Spleen (tissue), 11 donors: ENCODE measurements around the gene CDC42EP5. TPM values are rescaled to one million over a fixed set of nuclear protein-coding genes. Genes with fewer than 3 reads are reported as not detected.
"Not testable (repeated sequence)": the region's sequence is repeated elsewhere in the genome, so short reads cannot be mapped to it uniquely, and the experiment has no call there.

Experiments
- DNase-seq: peaks from one replicate; pipeline ENCODE4 v3.0.0-alpha.2; 2020
- H3K27ac ChIP-seq, 8 donors: fragments of 200-600 bp; sonication (generic) in 7 of 8; 1 replicate in 4 of 8; 2 replicates in 4 of 8; pipeline versions ENCODE4 v1.5.0 to v1.8.0; 2016 to 2021; ENCODE audit warnings: inconsistent platforms in 4 of 8, mild to moderate bottlenecking in 4 of 8, moderate library complexity in 1 of 8
- H3K27me3 ChIP-seq, 7 donors: fragments of 200-600 bp; sonication (generic) in 6 of 7; replicated peaks in 1 of 7; 1 replicate in 4 of 7; 2 replicates in 3 of 7; pipeline versions ENCODE4 v1.5.0 to v1.8.0; 2016 to 2021; ENCODE audit warnings: inconsistent platforms in 3 of 7, mild to moderate bottlenecking in 1 of 7
- H3K36me3 ChIP-seq, 6 donors: fragments of 200-600 bp; sonication (generic) in 5 of 6; 1 replicate in 4 of 6; 2 replicates in 2 of 6; pipeline versions ENCODE4 v1.5.0 to v1.8.0; 2016 to 2021; ENCODE audit warnings: inconsistent platforms in 2 of 6
- H3K4me1 ChIP-seq, 6 donors: fragments of 200-600 bp; sonication (generic) in 5 of 6; 1 replicate in 3 of 6; 2 replicates in 3 of 6; pipeline versions ENCODE4 v1.5.0 to v1.8.0; 2016 to 2021; ENCODE audit warnings: inconsistent platforms in 3 of 6
- H3K4me3 ChIP-seq, 8 donors: fragments of 200-600 bp; sonication (generic) in 7 of 8; 1 replicate in 4 of 8; 2 replicates in 4 of 8; pipeline versions ENCODE4 v1.5.0 to v1.8.0; 2016 to 2021; ENCODE audit warnings: inconsistent platforms in 4 of 8, mild to moderate bottlenecking in 4 of 8, moderate library complexity in 2 of 8
- H3K9me3 ChIP-seq, 8 donors: fragments of 200-600 bp; sonication (generic) in 7 of 8; 1 replicate in 4 of 8; 2 replicates in 4 of 8; pipeline versions ENCODE4 v1.5.0 to v1.8.0; 2016 to 2021; ENCODE audit warnings: inconsistent platforms in 4 of 8
- POLR2A ChIP-seq, 3 donors: fragments of 450-650 bp; IDR thresholded peaks; one replicate each; pipeline ENCODE4 v1.5.1; 2017; ENCODE audit warnings: antibody characterized with exemption in 3 of 3, mild to moderate bottlenecking in 1 of 3
- POLR2AphosphoS5 ChIP-seq, 3 donors: sonication (generic); formaldehyde crosslinking; IDR thresholded peaks; one replicate each; pipeline ENCODE4 v1.5.1; 2017; ENCODE audit warnings: antibody characterized with exemption in 3 of 3
- WGBS, 5 donors: extraction: QIAGEN DNeasy Blood & Tissue Kit in 3 of 5; methylation state at CpG; one replicate each; pipeline versions ENCODE4 v1.1.5 to v1.1.7; 2013 to 2018; 5-methylcytosine and 5-hydroxymethylcytosine counted together
- intact Hi-C: fragments of 100-400 bp; cut with DNase I; formaldehyde crosslinking; loops from one replicate; pipeline ENCODE4 v1.15.0; 2023; ENCODE audit warnings: low total_unique reads
- polyA plus RNA-seq, 3 donors: library from polyadenylated mRNA; stranded (reverse); fragments of 200-250 nt; gene quantifications; one replicate each; pipeline ENCODE4 v1.2.1, GENCODE V29; 2013
- total RNA-seq, 7 donors: library from RNA; depleted of rRNA in 3 of 7; stranded (reverse); fragments of >200 nt in 3 of 7; fragmentation: NEBNext Ultra II Directional in 4 of 7; extraction: Animal tissue kit (Norgen Biotek cat#: 25700) in 4 of 7; gene quantifications; one replicate each; pipeline versions ENCODE4 v1.1.0 to v1.2.1, GENCODE V29; 2016 to 2021
- TF ChIP-seq, protein P1 (sequence below), 11 experiments: fragments of 200-600 bp in 7 of 11; fragments of 450-650 bp in 4 of 11; sonication (generic) in 4 of 11; IDR thresholded peaks in 8 of 11; conservative IDR thresholded peaks in 3 of 11; 1 replicate in 7 of 11; 2 replicates in 4 of 11; pipeline versions ENCODE4 v1.4.0 to v1.8.0; 2016 to 2021; ENCODE audit warnings: antibody characterized with exemption in 11 of 11, inconsistent platforms in 4 of 11, mild to moderate bottlenecking in 1 of 11
- donor health status: healthy with polysubstance abuse.
- donor health status: DM: no; HTN: no; CAD: no; lungs with moderate emphysema.
- donor health status: DM: no; HTN: no; CAD: no.
- donor health status: Bipolar disorder and iron deficiency.
- donor health status: healthy.
- donor health status: DM: no; HTN: no; CAD: no.
- donor health status: DM: yes; HTN: yes; CAD: no.

The CDC42EP5 gene
- total and polyA plus RNA-seq, 10 donors: 6.6 to 16.1 (median 13.1) TPM

GRCh38 chr19:54495284-54495683, 22.2 kb upstream of the CDC42EP5 start:
- H3K4me3 ChIP-seq, H3K36me3 ChIP-seq, DNase-seq, H3K27ac ChIP-seq, intact Hi-C loops, H3K4me1 ChIP-seq, H3K9me3 ChIP-seq: not testable (repeated sequence)
- 36 to 52% (median 41%) methylated on average over 4 to 5 of the region's 5 CpGs for WGBS, 5 donors
- H3K27me3 ChIP-seq: peaks cover 0 to 76% (median 5%) of the 10 kb centered on the region in 7 donors

GRCh38 chr19:54493967-54494585, 21.0 kb upstream of the CDC42EP5 start:
- no peak for TF ChIP-seq POLR2A (IDR thresholded peaks at IDR 0.05)
- no peak for TF ChIP-seq POLR2AphosphoS5 (IDR thresholded peaks at IDR 0.05)
- TF ChIP-seq, protein P1, sequence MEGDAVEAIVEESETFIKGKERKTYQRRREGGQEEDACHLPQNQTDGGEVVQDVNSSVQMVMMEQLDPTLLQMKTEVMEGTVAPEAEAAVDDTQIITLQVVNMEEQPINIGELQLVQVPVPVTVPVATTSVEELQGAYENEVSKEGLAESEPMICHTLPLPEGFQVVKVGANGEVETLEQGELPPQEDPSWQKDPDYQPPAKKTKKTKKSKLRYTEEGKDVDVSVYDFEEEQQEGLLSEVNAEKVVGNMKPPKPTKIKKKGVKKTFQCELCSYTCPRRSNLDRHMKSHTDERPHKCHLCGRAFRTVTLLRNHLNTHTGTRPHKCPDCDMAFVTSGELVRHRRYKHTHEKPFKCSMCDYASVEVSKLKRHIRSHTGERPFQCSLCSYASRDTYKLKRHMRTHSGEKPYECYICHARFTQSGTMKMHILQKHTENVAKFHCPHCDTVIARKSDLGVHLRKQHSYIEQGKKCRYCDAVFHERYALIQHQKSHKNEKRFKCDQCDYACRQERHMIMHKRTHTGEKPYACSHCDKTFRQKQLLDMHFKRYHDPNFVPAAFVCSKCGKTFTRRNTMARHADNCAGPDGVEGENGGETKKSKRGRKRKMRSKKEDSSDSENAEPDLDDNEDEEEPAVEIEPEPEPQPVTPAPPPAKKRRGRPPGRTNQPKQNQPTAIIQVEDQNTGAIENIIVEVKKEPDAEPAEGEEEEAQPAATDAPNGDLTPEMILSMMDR (IDR thresholded peaks at IDR 0.05 in 8 of 11, conservative IDR thresholded peaks at IDR 0.05 in 3 of 11): no peak
- intact Hi-C loops: no loop called here
- no peaks in the 10 kb centered on the region for H3K9me3 ChIP-seq
- H3K27me3 ChIP-seq: peaks cover 0 to 80% (median 5%) of the 10 kb centered on the region in 7 donors
- H3K4me1 ChIP-seq: no peaks in the 10 kb centered on the region
- H3K36me3 ChIP-seq: no peaks in the 10 kb centered on the region
- H3K27ac ChIP-seq: no peak overlapping the region
- 65 to 75% (median 72%) methylated on average over 10 of the region's 10 CpGs for WGBS, 5 donors
- no peak overlapping the region for H3K4me3 ChIP-seq
- no peak for DNase-seq

- not testable (repeated sequence) for DNase-seq
- WGBS, 5 donors: 74 to 93% (median 91%) methylated on average over 5 of the region's 5 CpGs
These were observed 20.0 kb upstream of the CDC42EP5 start for GRCh38 chr19:54493056-54493455.

DNA sequence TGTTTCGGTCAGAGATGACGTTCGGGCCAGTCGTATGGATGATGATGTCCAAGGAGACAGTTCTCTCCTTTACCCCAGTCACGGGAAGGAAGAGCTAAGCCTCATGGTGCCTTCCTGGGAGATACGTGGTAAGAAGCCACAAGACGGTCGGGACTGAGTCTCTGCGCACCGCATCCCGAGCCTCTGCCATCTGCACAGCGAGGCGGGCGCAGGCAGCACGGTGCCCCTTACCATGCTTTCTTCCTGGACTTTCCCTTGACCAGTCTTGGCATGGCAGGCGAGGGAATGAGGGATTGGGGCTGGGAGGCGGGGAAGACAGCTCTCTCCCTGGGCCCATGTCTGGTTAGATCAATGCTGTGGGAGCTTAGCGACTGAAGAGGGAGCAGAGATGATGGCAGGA, 19.5 kb upstream of the CDC42EP5 start:
- 80 to 96% (median 82%) methylated on average over 18 of the region's 18 CpGs for WGBS, 5 donors
- intact Hi-C loops: no loop called here
- no peak overlapping the region for H3K27ac ChIP-seq
- peaks cover 0 to 77% (median 5%) of the 10 kb centered on the region in 7 donors for H3K27me3 ChIP-seq
- H3K9me3 ChIP-seq: no peaks in the 10 kb centered on the region
- H3K4me3 ChIP-seq: no peak overlapping the region
- TF ChIP-seq, protein P1 (IDR thresholded peaks at IDR 0.05 in 8 of 11, conservative IDR thresholded peaks at IDR 0.05 in 3 of 11): no peak
- TF ChIP-seq POLR2AphosphoS5 (IDR thresholded peaks at IDR 0.05): no peak
- no peak for TF ChIP-seq POLR2A (IDR thresholded peaks at IDR 0.05)
- DNase-seq: no peak
- no peaks in the 10 kb centered on the region for H3K4me1 ChIP-seq
- no peaks in the 10 kb centered on the region for H3K36me3 ChIP-seq

More at GRCh38 chr19:54493056-54493455, 20.0 kb upstream of the CDC42EP5 start:
- H3K4me3 ChIP-seq, H3K36me3 ChIP-seq, H3K27ac ChIP-seq, H3K9me3 ChIP-seq, intact Hi-C loops, H3K4me1 ChIP-seq: not testable (repeated sequence)
- peaks cover 0 to 77% (median 5%) of the 10 kb centered on the region in 7 donors for H3K27me3 ChIP-seq

- H3K4me1 ChIP-seq: peaks cover 0 to 8% (median 0%) of the 10 kb centered on the region in 6 donors
- DNase-seq: no peak
- H3K4me3 ChIP-seq: no peak overlapping the region
- H3K36me3 ChIP-seq: no peaks in the 10 kb centered on the region
- intact Hi-C loops: no loop called here
- no peaks in the 10 kb centered on the region for H3K9me3 ChIP-seq
- H3K27me3 ChIP-seq: peaks cover 0 to 70% (median 5%) of the 10 kb centered on the region in 7 donors
- TF ChIP-seq POLR2AphosphoS5 (IDR thresholded peaks at IDR 0.05) (no peak), POLR2A (IDR thresholded peaks at IDR 0.05) (no peak)
- TF ChIP-seq, protein P1 (IDR thresholded peaks at IDR 0.05 in 8 of 11, conservative IDR thresholded peaks at IDR 0.05 in 3 of 11): no peak
- H3K27ac ChIP-seq: no peak overlapping the region
- 69 to 81% (median 73%) methylated on average over 9 of the region's 9 CpGs for WGBS, 5 donors
These were observed 16.7 kb upstream of the CDC42EP5 start for GRCh38 chr19:54489766-54490165.
